Neural cell (in vitro differentiated cells): Measurements from ENCODE around the gene ITGB4. TPM values are rescaled to one million over a fixed set of nuclear protein-coding genes. Genes with fewer than 3 reads are reported as not detected.
A peak's percentile ranks its signal among the peaks of the same experiment; 100 is the strongest.

ENCODE experiments used
- H2AFZ ChIP-seq: fragments of 200-600, 300-800 bp; sonication (generic), shearing (Covaris generic); 2 replicates; pipeline ENCODE4 v1.6.0; 2014; ENCODE audit warnings: low read depth, mild to moderate bottlenecking, antibody characterized with exemption, low read length, moderate library complexity
- H3F3A ChIP-seq: fragments of 200-600 bp; shearing (Covaris generic); 2 replicates; pipeline ENCODE4 v1.6.1; 2016; ENCODE audit warnings: mild to moderate bottlenecking, moderate library complexity, mixed read lengths, antibody characterized with exemption, low read length; ENCODE audit not compliant: insufficient read depth, poor library complexity, severe bottlenecking
- H3K27ac ChIP-seq: fragments of 200-600, 300-800 bp; sonication (generic), shearing (Covaris generic); 2 replicates; pipeline ENCODE4 v1.5.1; 2014; ENCODE audit warnings: mild to moderate bottlenecking, low read length, moderate library complexity
- H3K27me3 ChIP-seq: fragments of 300-800, 200-600 bp; sonication (generic), shearing (Covaris generic); 2 replicates; pipeline ENCODE4 v1.6.0; 2014; ENCODE audit warnings: mild to moderate bottlenecking, low read depth, low read length, moderate library complexity; ENCODE audit not compliant: insufficient read depth
- H3K36me3 ChIP-seq: fragments of 300-800, 200-600 bp; sonication (generic), shearing (Covaris generic); 2 replicates; pipeline ENCODE4 v1.5.1; 2014; ENCODE audit warnings: mild to moderate bottlenecking, antibody characterized with exemption, low read length, moderate library complexity; ENCODE audit not compliant: insufficient read depth
- H3K4me2 ChIP-seq: fragments of 300-800, 200-600 bp; sonication (generic), shearing (Covaris generic); 2 replicates; pipeline ENCODE4 v1.6.0; 2014; ENCODE audit warnings: mild to moderate bottlenecking, low read length
- H3K4me3 ChIP-seq: fragments of 300-800, 200-600 bp; sonication (generic), shearing (Covaris generic); 2 replicates; pipeline ENCODE4 v1.5.1; 2014; ENCODE audit warnings: mild to moderate bottlenecking, low read length, moderate library complexity
- H3K79me2 ChIP-seq: fragments of 200-600 bp; shearing (Covaris generic); replicated peaks from 2 replicates; pipeline ENCODE4 v1.6.0; 2014; ENCODE audit warnings: mild to moderate bottlenecking, low read length, moderate library complexity; ENCODE audit not compliant: insufficient read depth
- H3K9ac ChIP-seq: fragments of 300-800, 200-600 bp; sonication (generic), shearing (Covaris generic); 2 replicates; pipeline ENCODE4 v1.6.1; 2016; ENCODE audit warnings: mild to moderate bottlenecking, low read length, mixed read lengths
- H3K9me2 ChIP-seq: fragments of 200-600 bp; shearing (Covaris generic); 2 replicates; pipeline ENCODE4 v1.6.1; 2016; ENCODE audit warnings: mild to moderate bottlenecking, low read length, mixed read lengths; ENCODE audit not compliant: insufficient read depth
- H3K9me3 ChIP-seq: fragments of 200-600, 300-800 bp; sonication (generic), shearing (Covaris generic); 2 replicates; pipeline ENCODE4 v1.6.1; 2016; ENCODE audit warnings: mild to moderate bottlenecking, mixed run types, low read length, moderate library complexity, mixed read lengths
- H4K20me1 ChIP-seq: fragments of 200-600 bp; shearing (Covaris generic); 2 replicates; pipeline ENCODE4 v1.6.1; 2016; ENCODE audit warnings: mild to moderate bottlenecking, mixed run types; ENCODE audit not compliant: insufficient read depth
- CTCF ChIP-seq: fragments of 450-650 bp; IDR thresholded peaks from 2 replicates; pipeline ENCODE4 v1.5.1; 2014; ENCODE audit warnings: antibody characterized with exemption, mild to moderate bottlenecking, moderate library complexity; ENCODE audit not compliant: poor library complexity, severe bottlenecking
- EP300 ChIP-seq: fragments of 450-650 bp; conservative IDR thresholded peaks from 2 replicates; pipeline ENCODE4 v1.6.1; 2014; ENCODE audit warnings: antibody characterized with exemption, mild to moderate bottlenecking, moderate library complexity; ENCODE audit not compliant: poor library complexity, severe bottlenecking
- EZH2 ChIP-seq: fragments of 200-600, 300-800 bp; shearing (Covaris generic), sonication (generic); IDR thresholded peaks from 2 replicates; pipeline ENCODE4 v1.6.1; 2014; ENCODE audit warnings: antibody characterized with exemption, low read length, borderline replicate concordance, mild to moderate bottlenecking; ENCODE audit not compliant: insufficient read depth, poor library complexity, severe bottlenecking
- MXI1 ChIP-seq: fragments of 450-650 bp; conservative IDR thresholded peaks from 2 replicates; pipeline ENCODE4 v1.6.1; 2014; ENCODE audit warnings: antibody characterized with exemption, mild to moderate bottlenecking; ENCODE audit not compliant: poor library complexity, severe bottlenecking
- POLR2AphosphoS5 ChIP-seq: IDR thresholded peaks from 2 replicates; pipeline ENCODE4 v1.6.1; 2012
- RAD21 ChIP-seq: fragments of 450-650 bp; conservative IDR thresholded peaks from 2 replicates; pipeline ENCODE4 v1.6.1; 2014; ENCODE audit warnings: antibody characterized with exemption, mild to moderate bottlenecking, moderate library complexity
- REST ChIP-seq: IDR thresholded peaks from 2 replicates; pipeline ENCODE4 v1.6.1; 2012; ENCODE audit warnings: borderline replicate concordance
- SMC3 ChIP-seq: fragments of 450-650 bp; conservative IDR thresholded peaks from 2 replicates; pipeline ENCODE4 v1.6.1; 2014; ENCODE audit warnings: antibody characterized with exemption, mild to moderate bottlenecking, moderate library complexity; ENCODE audit not compliant: poor library complexity
- TAF1 ChIP-seq: IDR thresholded peaks from 2 replicates; pipeline ENCODE4 v1.6.1; 2012; ENCODE audit warnings: low read depth
- polyA plus RNA-seq: library from polyadenylated mRNA; depleted of rRNA; stranded (reverse); fragments of >200 nt; gene quantifications from 2 replicates; pipeline ENCODE4 v1.2.3, GENCODE V29; 2014

Gene ITGB4
- polyA plus RNA-seq, 1 donor from 2014 or later = not detected

DNA sequence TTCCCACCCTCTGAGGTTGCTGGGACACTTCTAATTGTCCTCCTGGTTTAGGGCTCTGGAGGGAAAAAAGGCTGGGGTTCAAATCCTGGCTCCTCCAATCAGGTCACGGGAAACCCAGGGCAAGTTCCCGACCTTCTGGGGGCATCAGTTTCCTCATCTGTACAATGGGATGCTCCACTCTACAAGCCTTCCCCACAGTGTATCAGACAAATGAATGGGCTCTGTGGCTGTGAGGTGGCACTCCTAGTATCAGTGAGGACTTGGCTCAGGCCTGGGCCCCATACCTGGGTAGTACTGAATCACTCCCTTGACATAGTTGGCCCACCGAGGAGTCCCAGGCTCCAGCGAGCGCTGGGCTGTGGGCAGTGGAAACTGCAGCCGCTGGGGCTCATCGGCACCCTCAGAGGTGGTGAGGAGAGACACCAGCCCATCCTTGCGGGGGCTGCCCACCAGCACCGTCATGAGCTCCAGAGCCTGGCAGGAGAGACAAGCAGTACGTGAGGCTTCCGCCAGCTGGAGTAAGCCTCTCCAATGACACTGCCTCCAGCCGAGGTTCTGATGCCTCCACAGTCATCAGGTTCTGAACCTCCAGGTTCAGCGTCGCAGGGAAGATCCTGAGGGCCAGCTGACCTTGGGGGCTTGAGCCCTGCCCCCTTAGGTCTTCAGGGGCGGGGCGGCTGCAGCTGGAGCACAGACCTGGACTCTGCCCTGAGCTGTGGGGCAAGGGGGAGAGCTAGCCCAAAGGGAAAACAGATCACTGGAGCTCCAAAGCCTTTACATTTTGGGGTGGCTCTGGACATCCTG is 42.6 kb downstream of the ITGB4 start:
- Histone ChIP-seq H3K9ac (peak overlapping the region; percentile 63), H3K4me2 (no peak overlapping the region), H4K20me1 (no peaks in the 10 kb centered on the region), H3K9me2 (no peaks in the 10 kb centered on the region), H3K4me3 (peak overlapping the region; percentile 69), H3F3A (no peaks in the 10 kb centered on the region), H3K9me3 (no peaks in the 10 kb centered on the region), H3K79me2 (no peaks in the 10 kb centered on the region), H2AFZ (no peak overlapping the region), H3K27ac (no peak overlapping the region), H3K27me3 (peaks cover 11% of the 10 kb centered on the region), H3K36me3 (no peaks in the 10 kb centered on the region)
- TF ChIP-seq MXI1 = no peak
- TF ChIP-seq RAD21 = no peak
- TF ChIP-seq EZH2 = no peak
- no peak for TF ChIP-seq POLR2AphosphoS5
- no peak for TF ChIP-seq TAF1
- TF ChIP-seq SMC3 = no peak
- TF ChIP-seq REST = no peak
- no peak for TF ChIP-seq EP300
- TF ChIP-seq CTCF = no peak

GRCh38 chr17:75764417-75764710 is 43.1 kb downstream of the ITGB4 start:
- H3K79me2 ChIP-seq = no peaks in the 10 kb centered on the region
- peak overlapping the region; percentile 45 for H2AFZ ChIP-seq
- no peaks in the 10 kb centered on the region for H3K9me3 ChIP-seq
- peaks cover 11% of the 10 kb centered on the region for H3K27me3 ChIP-seq
- TF ChIP-seq TAF1 (peak; percentile 27), CTCF (no peak)
- peak overlapping the region; percentile 63 for H3K9ac ChIP-seq
- no peaks in the 10 kb centered on the region for H3K36me3 ChIP-seq
- H4K20me1 ChIP-seq = no peaks in the 10 kb centered on the region
- no peaks in the 10 kb centered on the region for H3K9me2 ChIP-seq
- no peaks in the 10 kb centered on the region for H3F3A ChIP-seq
- H3K27ac ChIP-seq = no peak overlapping the region
- peak overlapping the region; percentile 69 for H3K4me3 ChIP-seq
- H3K4me2 ChIP-seq = no peak overlapping the region
